Medulla oblongata (tissue), 1 donor: ENCODE data around the gene SLC16A1.
"Not testable (repeated sequence)": the region's sequence is repeated elsewhere in the genome, so short reads cannot be mapped to it uniquely, and the experiment has no call there.

Experiments used
- DNase-seq: peaks from one replicate; pipeline ENCODE4 v3.0.0-alpha.2; 2015; ENCODE audit errors: extremely low spot score

Gene SLC16A1

DNA sequence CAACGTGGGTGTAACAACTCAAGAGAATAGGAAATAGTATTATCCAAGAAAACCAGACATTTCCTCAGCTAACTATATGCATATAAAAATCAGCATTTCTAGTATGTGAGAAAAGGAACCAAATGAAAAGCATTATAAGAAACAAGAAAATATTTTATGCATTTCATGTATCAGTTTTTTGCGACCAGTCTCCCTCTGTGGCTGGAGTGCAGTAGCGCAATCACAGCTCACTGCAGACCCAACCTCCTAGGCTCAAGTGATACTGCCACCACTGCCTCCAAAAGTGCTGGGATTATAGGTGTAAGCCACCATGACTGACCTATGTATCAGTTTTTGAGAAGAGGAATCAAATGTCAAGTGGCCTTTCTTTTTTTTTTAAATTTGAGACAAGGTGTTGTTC is 31.0 kb downstream of the SLC16A1 start:
- DNase-seq: no peak

DNA sequence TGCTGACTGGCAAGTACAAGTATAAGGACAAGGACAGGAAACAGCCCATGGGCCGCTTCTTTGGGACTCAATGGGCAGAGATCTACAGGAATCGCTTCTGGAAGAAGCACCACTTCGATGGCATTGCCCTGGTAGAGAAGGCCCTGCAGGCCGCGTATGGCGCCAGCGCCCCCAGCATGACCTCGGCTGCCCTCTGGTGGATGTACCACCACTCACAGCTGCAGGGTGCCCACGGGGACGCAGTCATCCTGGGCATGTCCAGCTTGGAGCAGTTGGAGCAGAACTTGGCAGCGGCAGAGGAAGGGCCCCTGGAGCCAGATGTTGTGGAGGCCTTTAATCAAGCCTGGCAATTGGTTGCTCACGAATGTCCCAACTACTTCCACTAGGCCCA is 32.0 kb downstream of the SLC16A1 start:
- no peak for DNase-seq

DNA sequence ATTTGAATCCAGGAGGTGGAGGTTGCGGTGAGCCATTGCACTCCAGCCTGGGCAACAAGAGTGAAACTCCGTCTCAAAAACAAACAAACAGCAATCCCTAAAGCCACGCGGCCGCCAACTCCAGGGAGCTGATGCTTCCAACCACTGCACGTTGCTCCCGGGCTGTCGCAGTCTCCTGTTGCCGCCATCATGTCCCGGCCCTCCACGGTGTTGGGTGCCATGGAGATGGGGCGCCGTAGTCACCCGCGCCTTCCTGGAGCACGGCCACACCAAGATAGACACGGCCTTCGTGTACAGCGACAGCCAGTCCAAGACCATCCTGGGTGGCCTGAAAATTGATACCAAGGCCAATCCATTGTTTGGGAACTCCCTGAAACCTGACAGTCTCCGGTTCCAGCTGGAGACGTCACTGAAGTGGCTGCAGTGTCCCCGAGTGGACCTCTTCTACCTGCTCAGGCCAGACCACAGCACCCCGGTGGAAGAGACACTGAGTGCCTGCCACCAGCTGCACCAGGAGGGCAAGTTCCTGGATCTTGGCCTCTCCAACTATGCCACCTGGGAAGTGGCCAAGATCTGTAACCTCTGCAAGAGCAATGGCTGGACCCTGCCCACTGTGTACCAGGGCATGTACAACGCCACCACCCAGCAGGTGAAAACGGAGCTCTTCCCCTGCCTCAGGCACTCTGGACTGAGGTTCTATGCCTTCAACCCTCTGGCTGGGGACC is 32.6 kb downstream of the SLC16A1 start:
- no peak for DNase-seq

DNA sequence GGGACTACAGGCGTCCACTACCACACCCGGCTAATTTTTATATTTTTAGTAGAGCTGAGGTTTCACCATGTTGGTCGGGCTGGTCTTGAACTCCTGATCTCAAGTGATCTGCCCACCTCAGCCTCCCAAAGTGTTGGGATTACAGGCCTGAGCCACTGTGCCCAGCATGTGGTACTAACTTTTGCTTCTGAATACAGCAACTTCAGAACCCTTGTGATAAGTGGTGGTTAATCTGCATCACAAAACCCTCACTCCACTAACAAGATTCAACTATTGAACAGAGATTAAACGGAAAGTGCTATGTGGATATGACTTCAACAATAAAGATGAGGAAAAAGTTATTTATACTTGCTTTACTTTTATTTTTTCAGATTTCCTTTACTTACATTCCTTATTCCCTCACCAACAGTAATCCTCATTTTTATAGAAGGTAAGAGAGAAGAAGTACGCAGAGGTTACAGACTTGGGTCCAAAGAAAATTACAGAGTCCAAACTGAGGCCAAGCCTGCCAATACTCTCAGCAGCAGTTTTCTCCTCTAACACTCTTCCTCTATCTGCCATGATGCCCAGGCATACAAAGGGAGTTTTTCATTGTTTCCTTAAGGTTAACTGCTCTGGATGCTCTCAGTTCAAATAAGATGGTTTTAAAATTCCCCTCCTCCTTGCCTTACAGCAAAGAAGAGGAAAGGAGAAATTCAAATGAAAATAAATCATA is 44.3 kb downstream of the SLC16A1 start:
- no peak for DNase-seq

DNA sequence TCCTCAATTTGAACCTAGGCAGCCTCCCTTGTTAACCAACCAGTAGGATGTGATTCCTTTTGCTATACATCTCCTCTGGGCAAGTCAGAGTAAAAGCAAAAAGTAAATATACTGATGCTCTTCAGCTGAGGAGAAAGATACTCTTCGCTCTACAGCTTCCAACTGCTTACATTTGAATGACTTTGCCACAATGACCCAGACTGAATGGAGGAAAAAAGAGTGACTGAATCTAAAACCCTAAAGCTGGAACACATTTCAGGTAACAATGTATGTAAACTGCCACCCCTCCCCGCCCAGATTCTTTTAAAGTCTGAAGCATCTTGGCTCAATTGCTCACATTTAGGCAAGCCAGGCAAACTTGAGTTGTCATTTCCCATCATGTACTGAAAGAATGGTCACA is 46.1 kb downstream of the SLC16A1 start:
- DNase-seq: no peak

DNA sequence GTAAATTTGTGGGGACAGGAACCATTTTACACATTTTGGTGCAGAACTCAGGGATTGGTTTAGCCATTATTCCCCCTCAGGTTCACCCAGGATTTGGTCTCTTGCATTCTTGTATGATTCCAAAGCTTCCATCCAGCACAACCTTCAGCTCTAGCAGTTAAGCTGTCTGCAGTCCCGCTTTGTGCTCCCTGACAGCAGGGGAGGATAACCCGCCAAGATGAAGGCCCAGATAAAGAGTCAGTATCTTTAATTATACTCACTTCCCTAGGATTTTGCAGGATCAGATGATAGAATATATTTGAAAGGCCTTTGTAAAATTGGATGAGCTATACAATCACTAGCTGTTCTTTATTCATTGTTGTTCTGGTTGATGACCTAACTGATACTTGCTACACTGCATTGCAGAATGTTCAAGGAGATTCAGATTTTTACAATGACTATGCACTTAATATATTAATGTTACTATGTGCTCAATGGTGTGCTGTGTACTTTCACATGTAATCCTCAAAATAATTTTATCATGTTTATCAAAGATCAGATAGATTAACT is 49.8 kb downstream of the SLC16A1 start:
- DNase-seq: peak; percentile 16

DNA sequence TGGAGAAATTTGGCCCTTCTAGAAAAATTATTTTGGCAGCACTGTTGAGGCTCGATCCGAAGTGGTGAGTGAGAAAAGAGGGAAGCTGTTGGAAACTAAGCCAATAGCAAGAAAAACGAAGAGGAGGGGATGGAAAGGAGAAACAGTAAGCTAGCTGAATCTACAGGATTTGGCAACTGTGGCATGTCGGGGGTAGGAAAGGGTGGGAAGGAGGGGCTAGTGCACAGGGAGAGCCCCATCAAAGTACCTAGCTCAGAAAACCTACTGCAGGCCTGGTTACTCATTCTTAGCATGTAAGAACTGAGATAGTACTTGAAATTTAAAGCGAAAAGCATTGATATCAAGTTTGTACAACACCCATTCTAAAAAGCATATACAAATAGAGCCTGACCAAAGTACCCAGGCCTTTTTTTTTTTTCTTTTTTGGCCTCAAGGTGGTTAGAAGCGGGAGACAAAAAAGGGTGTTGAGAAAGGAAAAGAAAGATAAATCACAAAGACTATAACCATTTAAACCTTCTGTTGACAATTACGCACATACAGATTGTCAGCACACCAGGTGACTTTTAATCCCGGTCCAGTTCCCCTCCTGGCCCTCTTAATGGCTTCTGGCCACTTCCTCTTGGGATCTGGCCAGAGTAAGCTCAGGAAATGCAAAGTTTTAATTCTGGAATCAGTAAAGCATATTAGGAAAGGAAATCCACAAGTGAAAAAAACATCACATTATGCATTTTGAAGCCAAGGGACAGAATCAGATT is 50.4 kb downstream of the SLC16A1 start:
- DNase-seq: no peak

DNA sequence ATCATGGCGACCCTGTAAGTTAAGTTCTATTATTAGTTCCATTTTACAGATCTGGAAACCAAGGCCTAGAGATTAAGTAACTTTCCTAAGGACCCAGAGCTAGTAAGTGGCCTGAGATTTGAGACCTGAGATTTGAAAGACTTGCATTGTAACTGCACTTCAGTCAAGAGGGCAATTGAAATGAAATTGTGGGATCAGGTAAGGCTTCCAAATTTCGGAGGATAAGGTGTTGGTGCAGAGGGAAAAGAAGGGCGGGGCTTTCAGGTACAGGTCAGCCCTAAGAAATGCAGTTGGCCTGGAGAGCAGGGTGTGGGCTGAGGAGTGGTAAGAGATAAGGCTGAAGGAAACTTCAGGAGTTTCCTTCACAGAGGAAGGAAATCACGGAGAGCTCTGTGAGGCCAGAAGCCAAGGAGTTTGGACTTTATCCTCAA is 51.1 kb downstream of the SLC16A1 start:
- no peak for DNase-seq

DNA sequence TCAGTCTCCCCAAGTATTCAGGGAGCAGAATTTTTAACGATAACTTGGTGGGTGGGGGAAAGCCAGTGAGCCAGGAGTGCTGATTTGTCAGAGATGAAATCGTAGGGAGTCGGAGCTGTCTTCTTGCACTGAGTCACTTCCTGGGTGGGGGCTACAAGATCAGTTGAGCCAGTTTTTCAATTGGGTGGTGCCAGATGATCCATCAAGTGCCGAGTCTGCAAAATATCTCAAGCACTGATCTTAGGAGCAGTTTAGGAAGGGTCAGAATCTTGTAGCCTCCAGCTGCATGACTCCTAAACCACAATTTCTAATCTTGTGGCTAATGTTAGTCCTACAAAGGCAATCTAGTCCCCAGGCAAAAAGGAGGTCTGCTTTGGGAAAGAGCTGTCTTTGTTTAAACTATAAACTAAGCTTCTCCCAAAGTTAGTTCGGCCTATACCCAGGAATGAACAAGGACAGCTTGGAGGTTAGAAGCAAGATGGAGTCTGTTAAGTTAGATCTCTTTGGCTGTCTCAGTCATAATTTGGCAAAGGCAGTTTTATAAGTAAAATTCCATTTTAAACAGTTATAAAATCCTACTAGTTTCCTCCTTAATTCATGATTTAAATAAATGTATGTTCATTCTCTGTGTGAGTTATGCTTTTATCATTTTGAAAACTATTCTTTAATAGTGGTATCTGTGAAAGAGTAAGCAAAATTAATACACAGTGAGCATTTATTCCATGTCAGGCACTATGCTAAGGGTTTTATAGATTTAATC is 51.7 kb downstream of the SLC16A1 start:
- DNase-seq: no peak

DNA sequence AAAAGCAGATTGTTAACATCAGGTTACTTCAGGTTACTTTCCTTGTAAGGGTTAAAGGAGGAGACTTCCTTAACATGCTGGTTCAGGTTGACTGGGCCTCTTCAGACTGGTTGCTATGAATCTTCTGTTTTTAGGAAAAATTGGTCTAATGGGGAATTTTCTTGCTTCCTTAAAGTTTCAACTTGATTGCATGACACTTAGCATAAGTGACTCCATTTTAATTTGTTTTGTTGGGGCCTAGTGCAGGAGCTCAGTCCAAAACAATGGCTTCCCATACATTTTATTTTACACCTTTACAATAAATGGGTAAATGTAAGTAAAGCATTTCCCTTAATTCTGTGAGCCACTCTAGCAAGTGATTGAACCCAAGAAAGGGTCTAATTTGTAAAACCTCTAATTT is 53.8 kb downstream of the SLC16A1 start:
- no peak for DNase-seq

DNA sequence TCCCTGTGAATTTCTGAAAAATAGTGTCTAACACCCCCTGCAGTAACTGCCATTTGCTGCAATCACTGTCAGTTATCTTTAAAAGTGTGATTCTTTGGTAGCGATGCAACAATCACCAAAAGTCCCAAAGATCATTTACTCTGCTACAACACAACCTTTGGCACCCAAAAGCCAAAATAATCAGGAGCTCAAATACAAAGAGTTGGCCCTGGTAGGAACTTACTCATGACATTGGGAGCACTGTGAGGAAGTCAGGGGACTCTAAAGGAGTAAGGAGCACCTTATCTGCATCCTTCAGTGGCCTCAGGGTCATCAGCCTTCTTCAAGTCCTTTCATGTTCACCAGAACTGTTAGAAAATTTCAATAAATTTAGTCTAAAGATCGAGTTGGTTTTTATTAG is 54.6 kb downstream of the SLC16A1 start:
- DNase-seq: no peak

DNA sequence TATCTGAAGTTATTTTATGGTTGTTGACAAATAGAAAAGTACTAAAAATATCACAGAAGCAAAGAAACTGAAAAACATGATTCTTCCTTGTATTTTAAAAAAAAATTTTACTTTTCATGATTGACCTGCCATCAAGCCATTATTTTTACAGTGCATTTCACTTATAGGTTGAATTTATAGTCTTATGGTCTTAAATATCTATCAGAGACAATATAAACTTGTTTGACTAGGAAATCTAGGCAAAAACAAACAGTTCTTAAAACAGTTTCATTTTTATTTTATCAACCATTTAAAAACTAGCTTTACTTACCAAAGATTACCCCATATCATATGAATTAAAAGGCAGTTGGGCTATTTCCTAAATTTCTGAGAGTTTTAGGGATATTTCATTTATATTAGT is 59.2 kb downstream of the SLC16A1 start:
- DNase-seq: no peak

DNA sequence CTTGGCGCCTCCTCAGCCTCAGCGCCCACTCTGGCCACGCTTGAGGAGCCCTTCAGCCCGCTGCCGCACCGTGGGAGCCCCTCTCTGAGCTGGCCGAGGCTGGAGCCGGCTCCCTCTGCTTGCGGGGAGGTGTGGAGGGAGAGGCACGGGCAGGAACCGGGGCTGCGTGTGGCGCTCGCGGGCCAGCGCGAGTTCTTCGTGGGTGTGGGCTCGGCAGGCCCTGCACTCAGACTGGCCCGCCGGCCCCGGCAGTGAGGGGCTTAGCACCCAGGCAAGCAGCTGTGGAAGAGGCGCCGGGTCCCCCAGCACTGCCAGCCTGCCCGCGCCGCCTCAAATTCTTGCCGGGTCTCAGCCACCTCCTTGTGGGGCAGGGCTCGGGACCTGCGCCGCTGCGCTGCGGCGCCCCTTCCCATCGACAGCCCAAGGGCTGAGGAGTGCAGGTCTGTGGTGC is 61.4 kb downstream of the SLC16A1 start:
- DNase-seq: no peak

DNA sequence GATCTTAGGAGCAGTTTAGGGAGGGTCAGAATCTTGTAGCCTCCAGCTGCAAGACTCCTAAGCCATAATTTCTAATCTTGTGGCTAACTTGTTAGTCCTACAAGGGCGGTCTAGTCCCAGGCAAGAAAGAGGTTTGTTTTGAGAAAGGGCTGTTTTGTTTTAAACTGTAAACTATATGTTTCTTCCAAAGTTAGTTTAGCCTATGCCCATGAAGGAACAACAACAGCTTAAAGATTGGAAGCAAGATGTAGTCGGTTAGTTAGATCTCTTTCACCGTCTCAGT is 62.0 kb downstream of the SLC16A1 start:
- DNase-seq: no peak

DNA sequence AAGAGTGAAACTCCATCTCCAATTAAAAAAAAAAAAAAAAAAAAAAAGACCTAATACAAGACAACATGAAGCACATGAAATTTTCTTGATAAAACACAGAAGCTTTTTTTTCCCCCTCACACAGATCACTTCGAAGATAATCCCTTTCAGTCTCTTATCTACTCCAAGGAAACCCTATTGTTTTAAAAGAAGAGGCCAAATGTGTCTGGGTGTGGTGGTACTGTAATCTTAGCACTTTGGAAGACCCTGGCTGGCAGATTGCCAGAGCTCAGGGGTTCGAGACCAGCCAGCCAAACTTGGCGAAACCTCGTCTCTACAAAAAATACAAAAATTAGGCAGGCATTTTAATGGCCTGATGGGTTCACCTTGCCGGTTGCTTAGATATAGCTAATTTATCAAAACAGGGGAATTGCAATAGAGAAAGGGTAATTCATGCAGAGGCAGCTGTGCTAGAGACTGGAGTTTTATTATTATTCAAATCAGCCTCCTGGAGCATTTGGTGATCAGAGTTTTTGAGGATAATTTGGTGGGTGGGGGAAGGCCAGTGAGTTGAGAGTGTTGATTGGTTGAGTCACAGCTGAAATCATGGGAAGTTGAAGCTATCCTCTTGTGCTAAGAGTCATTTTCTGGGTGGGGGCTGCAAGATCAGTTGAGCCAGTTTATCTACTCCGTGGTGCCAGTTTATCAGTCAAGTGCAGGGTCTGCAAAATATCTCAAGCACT is 62.5 kb downstream of the SLC16A1 start:
- DNase-seq: no peak

DNA sequence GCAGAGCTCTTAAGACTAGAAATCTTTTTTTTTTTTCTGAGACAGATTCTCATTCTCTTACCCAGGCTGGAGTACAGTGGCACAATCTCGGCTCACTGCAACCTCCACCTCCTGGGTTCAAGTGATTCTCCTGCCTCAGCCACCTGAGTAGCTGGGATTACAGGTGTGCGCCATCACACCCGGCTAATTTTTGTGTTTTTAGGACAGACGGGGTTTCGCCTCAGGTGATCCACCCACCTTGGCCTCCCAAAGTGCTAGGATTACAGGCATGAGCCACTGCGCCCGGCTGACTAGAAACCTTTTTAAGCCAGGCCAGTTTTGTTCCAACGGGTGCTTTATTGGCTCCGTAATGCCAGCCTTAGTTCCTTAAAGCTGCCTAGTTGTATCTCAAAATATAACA is 66.1 kb downstream of the SLC16A1 start:
- DNase-seq: not testable (repeated sequence)

DNA sequence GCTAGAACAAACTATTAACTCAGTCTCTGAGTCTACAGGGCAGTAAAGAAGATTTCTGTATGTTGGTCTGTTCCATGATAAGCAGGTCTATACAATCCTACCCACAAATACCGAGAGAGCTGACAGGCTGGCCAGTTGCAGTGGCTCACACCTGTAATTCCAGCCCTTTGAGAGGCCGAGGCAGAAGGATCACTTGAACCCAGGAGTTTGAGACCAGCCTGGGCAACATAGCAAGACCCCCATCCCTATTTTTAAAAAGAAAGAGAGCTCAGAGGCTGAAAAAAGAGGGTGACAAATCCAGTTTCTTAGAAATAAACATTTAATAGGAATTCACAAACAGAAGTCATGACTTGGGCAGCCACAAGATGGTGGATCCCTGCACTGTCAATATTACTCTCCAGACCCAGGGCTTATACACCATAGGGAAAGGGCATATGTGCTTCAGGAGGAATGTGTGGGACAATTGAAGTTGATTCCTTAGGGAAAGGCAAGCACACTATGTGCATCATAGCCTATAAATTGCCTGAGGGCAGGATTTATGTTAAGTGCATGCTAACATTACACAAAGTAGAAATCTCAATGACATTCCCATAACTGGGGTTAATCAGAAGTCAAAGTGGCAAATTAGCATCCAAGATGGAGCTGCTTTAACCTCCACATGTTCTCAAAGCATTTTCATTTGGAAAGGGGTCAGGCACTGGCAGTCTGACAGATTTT is 66.8 kb downstream of the SLC16A1 start:
- no peak for DNase-seq

DNA sequence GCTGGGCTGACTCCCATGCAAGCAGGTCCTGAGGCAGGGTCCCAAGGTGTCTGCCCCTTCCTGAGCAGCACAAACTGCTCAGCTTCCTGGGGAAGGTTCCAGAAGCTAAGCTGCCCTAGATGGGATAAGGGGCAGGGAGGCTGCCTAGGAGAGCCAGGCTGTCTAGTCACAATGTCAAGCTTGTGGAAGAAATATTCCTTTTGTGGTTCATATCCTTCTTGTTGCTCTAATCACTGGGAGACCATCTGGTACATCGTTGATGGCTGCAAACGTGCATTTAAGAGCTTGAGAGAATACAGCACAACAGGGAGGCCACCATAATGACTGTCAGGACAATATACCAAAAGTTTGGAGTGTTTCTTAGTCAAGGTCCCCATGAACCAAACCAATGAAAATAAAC is 67.4 kb downstream of the SLC16A1 start:
- no peak for DNase-seq

DNA sequence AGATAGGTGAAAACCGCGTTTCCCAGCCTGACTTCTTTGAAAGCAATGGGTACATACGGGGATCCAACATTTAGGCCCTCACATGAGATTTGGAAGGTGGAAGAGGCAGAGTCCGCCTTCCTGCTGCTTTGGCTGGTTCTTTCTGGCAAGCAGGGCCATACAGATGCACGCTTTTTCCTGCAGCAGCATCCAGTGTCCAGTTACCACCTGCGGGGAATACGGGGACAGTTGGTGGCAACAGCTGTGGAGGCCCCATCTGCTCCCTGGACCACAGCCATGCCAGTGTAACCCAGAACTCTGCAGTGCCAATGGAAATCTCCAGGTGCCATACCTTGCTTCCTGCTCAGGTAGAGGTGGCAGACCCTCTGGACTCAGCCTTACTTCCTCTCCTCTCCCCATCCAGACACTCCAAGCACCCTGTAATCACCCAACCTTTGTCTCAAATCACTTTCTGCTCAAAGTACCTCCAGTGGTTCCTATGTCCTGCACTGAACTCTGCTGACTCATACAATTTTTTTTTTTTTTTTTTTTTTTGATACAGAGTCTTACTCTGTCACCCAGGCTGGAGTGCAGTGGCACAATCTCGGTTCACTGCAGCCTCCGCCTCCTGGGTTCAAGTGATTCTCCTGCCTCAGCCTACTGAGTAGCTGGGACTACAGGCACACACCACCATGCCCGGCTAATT is 68.3 kb downstream of the SLC16A1 start:
- DNase-seq: no peak

DNA sequence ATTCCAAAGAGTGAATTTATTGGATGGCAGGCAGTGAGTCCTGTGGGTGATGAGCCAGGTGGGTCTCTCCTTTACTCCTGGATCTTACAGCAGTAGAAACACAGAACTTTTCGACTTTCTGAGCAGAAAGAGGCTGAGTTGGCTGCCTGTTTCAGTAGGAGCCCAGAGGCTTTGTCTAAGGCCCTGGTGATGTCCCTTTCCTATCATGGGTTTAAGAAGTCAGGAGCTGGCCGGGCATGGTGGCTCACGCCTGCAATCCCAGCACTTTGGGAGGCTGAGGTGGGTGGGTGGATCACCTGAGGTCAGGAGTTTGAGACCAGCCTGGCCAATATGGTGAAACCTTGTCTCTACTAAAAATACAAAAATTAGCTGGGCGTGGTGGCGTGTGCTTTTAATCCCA is 71.0 kb downstream of the SLC16A1 start:
- not testable (repeated sequence) for DNase-seq
